ENCODE data around the gene AGTRAP.

GRCh38 chr1:11769274-11769673 lies 33.3 kb downstream of the AGTRAP start:
- TF ChIP-seq, protein P1, sequence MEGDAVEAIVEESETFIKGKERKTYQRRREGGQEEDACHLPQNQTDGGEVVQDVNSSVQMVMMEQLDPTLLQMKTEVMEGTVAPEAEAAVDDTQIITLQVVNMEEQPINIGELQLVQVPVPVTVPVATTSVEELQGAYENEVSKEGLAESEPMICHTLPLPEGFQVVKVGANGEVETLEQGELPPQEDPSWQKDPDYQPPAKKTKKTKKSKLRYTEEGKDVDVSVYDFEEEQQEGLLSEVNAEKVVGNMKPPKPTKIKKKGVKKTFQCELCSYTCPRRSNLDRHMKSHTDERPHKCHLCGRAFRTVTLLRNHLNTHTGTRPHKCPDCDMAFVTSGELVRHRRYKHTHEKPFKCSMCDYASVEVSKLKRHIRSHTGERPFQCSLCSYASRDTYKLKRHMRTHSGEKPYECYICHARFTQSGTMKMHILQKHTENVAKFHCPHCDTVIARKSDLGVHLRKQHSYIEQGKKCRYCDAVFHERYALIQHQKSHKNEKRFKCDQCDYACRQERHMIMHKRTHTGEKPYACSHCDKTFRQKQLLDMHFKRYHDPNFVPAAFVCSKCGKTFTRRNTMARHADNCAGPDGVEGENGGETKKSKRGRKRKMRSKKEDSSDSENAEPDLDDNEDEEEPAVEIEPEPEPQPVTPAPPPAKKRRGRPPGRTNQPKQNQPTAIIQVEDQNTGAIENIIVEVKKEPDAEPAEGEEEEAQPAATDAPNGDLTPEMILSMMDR (IDR thresholded peaks at IDR 0.05): no peak
- no peak for TF ChIP-seq POLR2AphosphoS5 (IDR thresholded peaks at IDR 0.05; ENCODE audit: low read depth, low read length)
- TF ChIP-seq, protein P2, sequence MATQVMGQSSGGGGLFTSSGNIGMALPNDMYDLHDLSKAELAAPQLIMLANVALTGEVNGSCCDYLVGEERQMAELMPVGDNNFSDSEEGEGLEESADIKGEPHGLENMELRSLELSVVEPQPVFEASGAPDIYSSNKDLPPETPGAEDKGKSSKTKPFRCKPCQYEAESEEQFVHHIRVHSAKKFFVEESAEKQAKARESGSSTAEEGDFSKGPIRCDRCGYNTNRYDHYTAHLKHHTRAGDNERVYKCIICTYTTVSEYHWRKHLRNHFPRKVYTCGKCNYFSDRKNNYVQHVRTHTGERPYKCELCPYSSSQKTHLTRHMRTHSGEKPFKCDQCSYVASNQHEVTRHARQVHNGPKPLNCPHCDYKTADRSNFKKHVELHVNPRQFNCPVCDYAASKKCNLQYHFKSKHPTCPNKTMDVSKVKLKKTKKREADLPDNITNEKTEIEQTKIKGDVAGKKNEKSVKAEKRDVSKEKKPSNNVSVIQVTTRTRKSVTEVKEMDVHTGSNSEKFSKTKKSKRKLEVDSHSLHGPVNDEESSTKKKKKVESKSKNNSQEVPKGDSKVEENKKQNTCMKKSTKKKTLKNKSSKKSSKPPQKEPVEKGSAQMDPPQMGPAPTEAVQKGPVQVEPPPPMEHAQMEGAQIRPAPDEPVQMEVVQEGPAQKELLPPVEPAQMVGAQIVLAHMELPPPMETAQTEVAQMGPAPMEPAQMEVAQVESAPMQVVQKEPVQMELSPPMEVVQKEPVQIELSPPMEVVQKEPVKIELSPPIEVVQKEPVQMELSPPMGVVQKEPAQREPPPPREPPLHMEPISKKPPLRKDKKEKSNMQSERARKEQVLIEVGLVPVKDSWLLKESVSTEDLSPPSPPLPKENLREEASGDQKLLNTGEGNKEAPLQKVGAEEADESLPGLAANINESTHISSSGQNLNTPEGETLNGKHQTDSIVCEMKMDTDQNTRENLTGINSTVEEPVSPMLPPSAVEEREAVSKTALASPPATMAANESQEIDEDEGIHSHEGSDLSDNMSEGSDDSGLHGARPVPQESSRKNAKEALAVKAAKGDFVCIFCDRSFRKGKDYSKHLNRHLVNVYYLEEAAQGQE (IDR thresholded peaks at IDR 0.05; ENCODE audit: insufficient read depth in 1 of 2, low read depth in 2 of 2, low read length in 1 of 2): no peak
- TF ChIP-seq TCF7L2 (IDR thresholded peaks at IDR 0.05; ENCODE audit: low read depth, low read length): no peak
- no peak for TF ChIP-seq SIN3A (IDR thresholded peaks at IDR 0.05; ENCODE audit: borderline replicate concordance, insufficient read depth, low read depth, low read length)

Data from Panc1 (cell line).